ENCODE results near the gene COTL1. TPM values are rescaled to one million over a fixed set of nuclear protein-coding genes. Genes with fewer than 3 reads are reported as not detected.

The COTL1 gene
- total and polyA plus RNA-seq, 4 donors: 12.0 to 59.5 (median 23.0) TPM

DNA sequence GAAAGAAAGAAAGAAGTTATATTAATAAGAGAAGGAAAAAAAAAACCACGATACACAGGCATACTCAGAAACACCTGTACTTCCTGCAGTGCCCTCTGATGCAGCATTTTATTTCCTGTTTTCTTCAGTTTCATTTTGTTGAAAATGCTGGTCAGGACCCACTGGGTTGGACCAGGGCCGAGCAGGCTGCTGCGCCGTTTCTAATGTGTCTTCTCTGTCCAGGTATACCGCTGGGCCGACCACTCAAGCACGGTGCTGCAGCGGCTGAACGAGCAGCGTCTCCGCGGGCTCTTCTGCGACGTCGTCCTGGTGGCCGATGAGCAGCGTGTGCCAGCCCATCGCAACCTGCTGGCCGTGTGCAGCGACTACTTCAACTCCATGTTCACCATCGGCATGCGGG lies 38.8 kb upstream of the COTL1 start:
- H3K4me1 ChIP-seq (ENCODE audit: control insufficient read depth in 4 of 4, insufficient read depth in 4 of 4, low read length in 3 of 4): peaks cover 0 to 7% (median 1%) of the 10 kb centered on the region in 4 donors
- H3K9ac ChIP-seq (ENCODE audit: low read depth in 1 of 2, low read length in 2 of 2): no peak overlapping the region
- H3K36me3 ChIP-seq (ENCODE audit: control insufficient read depth in 4 of 4, insufficient read depth in 3 of 4, low read depth in 1 of 4, low read length in 3 of 4): peaks cover 21 to 57% (median 35%) of the 10 kb centered on the region in 4 donors
- 96% methylated on average over 22 of the region's 22 CpGs for WGBS
- no peaks in the 10 kb centered on the region for H3K27me3 ChIP-seq (ENCODE audit: control insufficient read depth in 4 of 4, insufficient read depth in 4 of 4, low read length in 3 of 4)
- no peaks in the 10 kb centered on the region for H3K9me3 ChIP-seq (ENCODE audit: control insufficient read depth in 4 of 4, low read length in 3 of 4)
- H3K4me3 ChIP-seq (ENCODE audit: low read depth in 1 of 3, low read length in 3 of 3): no peak overlapping the region
- no peak for DNase-seq (ENCODE audit: low spot score)
- no peak overlapping the region for H3K27ac ChIP-seq (ENCODE audit: low read depth in 1 of 2, low read length in 2 of 2)
- TF ChIP-seq, protein P1, sequence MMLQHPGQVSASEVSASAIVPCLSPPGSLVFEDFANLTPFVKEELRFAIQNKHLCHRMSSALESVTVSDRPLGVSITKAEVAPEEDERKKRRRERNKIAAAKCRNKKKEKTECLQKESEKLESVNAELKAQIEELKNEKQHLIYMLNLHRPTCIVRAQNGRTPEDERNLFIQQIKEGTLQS (IDR thresholded peaks at IDR 0.05): no peak
- no peak for TF ChIP-seq ZBTB33 (IDR thresholded peaks at IDR 0.05)
- TF ChIP-seq HNF4A (conservative IDR thresholded peaks at IDR 0.05): no peak
- no peak for TF ChIP-seq RAD21 (IDR thresholded peaks at IDR 0.05)
- no peak for TF ChIP-seq HNF4G (IDR thresholded peaks at IDR 0.05)
- TF ChIP-seq NR2F2 (IDR thresholded peaks at IDR 0.05): no peak
- no peak for TF ChIP-seq EGR1 (IDR thresholded peaks at IDR 0.05; ENCODE audit: low read depth in 2 of 2)
- TF ChIP-seq JUND (IDR thresholded peaks at IDR 0.05): no peak
- no peak for TF ChIP-seq RXRA (IDR thresholded peaks at IDR 0.05)
- no peak for TF ChIP-seq FOXA1 (IDR thresholded peaks at IDR 0.05)
- TF ChIP-seq MAX (IDR thresholded peaks at IDR 0.05): no peak
- TF ChIP-seq FOXA2 (IDR thresholded peaks at IDR 0.05): no peak
- no peak for TF ChIP-seq SP1 (IDR thresholded peaks at IDR 0.05)
- no peak for TF ChIP-seq GABPA (IDR thresholded peaks at IDR 0.05 in 1 of 2, conservative IDR thresholded peaks at IDR 0.05 in 1 of 2)
- TF ChIP-seq YY1 (IDR thresholded peaks at IDR 0.05): no peak
- no peak for TF ChIP-seq CTCF (IDR thresholded peaks at IDR 0.05; ENCODE audit: low read depth, low read length, missing input control)

GRCh38 chr16:84654998-84655397 lies 37.1 kb upstream of the COTL1 start:
- H3K9me3 ChIP-seq (ENCODE audit: control insufficient read depth in 4 of 4, low read length in 3 of 4): no peaks in the 10 kb centered on the region
- DNase-seq (ENCODE audit: low spot score): no peak
- WGBS: 71% methylated on average over 6 of the region's 6 CpGs
- no peak overlapping the region for H3K9ac ChIP-seq (ENCODE audit: low read depth in 1 of 2, low read length in 2 of 2)
- TF ChIP-seq HNF4A (conservative IDR thresholded peaks at IDR 0.05): no peak
- no peak for TF ChIP-seq MAX (IDR thresholded peaks at IDR 0.05)
- TF ChIP-seq HNF4G (IDR thresholded peaks at IDR 0.05): no peak
- TF ChIP-seq ZBTB33 (IDR thresholded peaks at IDR 0.05): no peak
- no peak for TF ChIP-seq RXRA (IDR thresholded peaks at IDR 0.05)
- TF ChIP-seq, protein P1 (IDR thresholded peaks at IDR 0.05): no peak
- TF ChIP-seq, protein P2, sequence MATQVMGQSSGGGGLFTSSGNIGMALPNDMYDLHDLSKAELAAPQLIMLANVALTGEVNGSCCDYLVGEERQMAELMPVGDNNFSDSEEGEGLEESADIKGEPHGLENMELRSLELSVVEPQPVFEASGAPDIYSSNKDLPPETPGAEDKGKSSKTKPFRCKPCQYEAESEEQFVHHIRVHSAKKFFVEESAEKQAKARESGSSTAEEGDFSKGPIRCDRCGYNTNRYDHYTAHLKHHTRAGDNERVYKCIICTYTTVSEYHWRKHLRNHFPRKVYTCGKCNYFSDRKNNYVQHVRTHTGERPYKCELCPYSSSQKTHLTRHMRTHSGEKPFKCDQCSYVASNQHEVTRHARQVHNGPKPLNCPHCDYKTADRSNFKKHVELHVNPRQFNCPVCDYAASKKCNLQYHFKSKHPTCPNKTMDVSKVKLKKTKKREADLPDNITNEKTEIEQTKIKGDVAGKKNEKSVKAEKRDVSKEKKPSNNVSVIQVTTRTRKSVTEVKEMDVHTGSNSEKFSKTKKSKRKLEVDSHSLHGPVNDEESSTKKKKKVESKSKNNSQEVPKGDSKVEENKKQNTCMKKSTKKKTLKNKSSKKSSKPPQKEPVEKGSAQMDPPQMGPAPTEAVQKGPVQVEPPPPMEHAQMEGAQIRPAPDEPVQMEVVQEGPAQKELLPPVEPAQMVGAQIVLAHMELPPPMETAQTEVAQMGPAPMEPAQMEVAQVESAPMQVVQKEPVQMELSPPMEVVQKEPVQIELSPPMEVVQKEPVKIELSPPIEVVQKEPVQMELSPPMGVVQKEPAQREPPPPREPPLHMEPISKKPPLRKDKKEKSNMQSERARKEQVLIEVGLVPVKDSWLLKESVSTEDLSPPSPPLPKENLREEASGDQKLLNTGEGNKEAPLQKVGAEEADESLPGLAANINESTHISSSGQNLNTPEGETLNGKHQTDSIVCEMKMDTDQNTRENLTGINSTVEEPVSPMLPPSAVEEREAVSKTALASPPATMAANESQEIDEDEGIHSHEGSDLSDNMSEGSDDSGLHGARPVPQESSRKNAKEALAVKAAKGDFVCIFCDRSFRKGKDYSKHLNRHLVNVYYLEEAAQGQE (IDR thresholded peaks at IDR 0.05): no peak
- no peak for TF ChIP-seq NR2F2 (IDR thresholded peaks at IDR 0.05)
- no peak for TF ChIP-seq GABPA (IDR thresholded peaks at IDR 0.05 in 1 of 2, conservative IDR thresholded peaks at IDR 0.05 in 1 of 2)
- TF ChIP-seq CTCF (IDR thresholded peaks at IDR 0.05; ENCODE audit: low read depth, low read length, missing input control): no peak
- peaks cover 17 to 50% (median 35%) of the 10 kb centered on the region in 4 donors for H3K36me3 ChIP-seq (ENCODE audit: control insufficient read depth in 4 of 4, insufficient read depth in 3 of 4, low read depth in 1 of 4, low read length in 3 of 4)
- no peak overlapping the region for H3K27ac ChIP-seq (ENCODE audit: low read depth in 1 of 2, low read length in 2 of 2)
- H3K4me1 ChIP-seq (ENCODE audit: control insufficient read depth in 4 of 4, insufficient read depth in 4 of 4, low read length in 3 of 4): peaks cover 0 to 10% (median 2%) of the 10 kb centered on the region in 4 donors
- no peaks in the 10 kb centered on the region for H3K27me3 ChIP-seq (ENCODE audit: control insufficient read depth in 4 of 4, insufficient read depth in 4 of 4, low read length in 3 of 4)
- no peak overlapping the region for H3K4me3 ChIP-seq (ENCODE audit: low read depth in 1 of 3, low read length in 3 of 3)

Measured in liver (tissue), 9 donors.